ENCODE results near the gene DNAH8. TPM values are rescaled to one million over a fixed set of nuclear protein-coding genes. Genes with fewer than 3 reads are reported as not detected.
A peak's percentile ranks its signal among the peaks of the same experiment; 100 is the strongest.

DNAH8 gene
- total and polyA plus RNA-seq, 3 donors from 2014 or later, result 17.2 to 23.7 (median 19.0) TPM

GRCh38 chr6:38676236-38676973, 38.7 kb upstream of the DNAH8 start:
- no peaks in the 10 kb centered on the region for H3K36me3 ChIP-seq (ENCODE audit: low read depth, missing control alignments)
- TF ChIP-seq POLR2A (IDR thresholded peaks at IDR 0.05) (no peak), CTCF (IDR thresholded peaks at IDR 0.05) (no peak)
- peak overlapping the region; percentile 12 to 52 for H3K27ac ChIP-seq

GRCh38 chr6:38676974-38677544, 38.1 kb upstream of the DNAH8 start:
- Histone ChIP-seq H3K9me3 (no peaks in the 10 kb centered on the region), H3K27ac (peak overlapping the region in 1 of 2 donors; percentile 52), H3K36me3 (ENCODE audit: low read depth, missing control alignments) (no peaks in the 10 kb centered on the region), H3K4me3 (no peak overlapping the region), H3K4me1 (peaks cover 20% of the 10 kb centered on the region), H3K27me3 (no peaks in the 10 kb centered on the region)
- intact Hi-C loops (cut with DNase I; ENCODE audit: low total_unique reads), result no loop called here
- 22 to 52% methylated on average over 1 of the region's 1 CpG for WGBS, 2 donors
- TF ChIP-seq CTCF (IDR thresholded peaks at IDR 0.05) (no peak), POLR2A (IDR thresholded peaks at IDR 0.05) (no peak)
- no peak for DNase-seq

More at GRCh38 chr6:38676236-38676973, 38.7 kb upstream of the DNAH8 start:
- no peak for DNase-seq
- H3K27me3 ChIP-seq, result no peaks in the 10 kb centered on the region
- H3K4me3 ChIP-seq, result no peak overlapping the region
- 20 to 49% methylated on average over 2 of the region's 2 CpGs for WGBS, 2 donors
- intact Hi-C loops (cut with DNase I; ENCODE audit: low total_unique reads), result no loop called here
- H3K9me3 ChIP-seq, result no peaks in the 10 kb centered on the region
- H3K4me1 ChIP-seq, result peaks cover 20% of the 10 kb centered on the region

- intact Hi-C loops (cut with DNase I; ENCODE audit: low total_unique reads), result no loop called here
- no peaks in the 10 kb centered on the region for H3K36me3 ChIP-seq (ENCODE audit: low read depth, missing control alignments)
- DNase-seq, result no peak
- TF ChIP-seq POLR2A (IDR thresholded peaks at IDR 0.05) (no peak), CTCF (IDR thresholded peaks at IDR 0.05) (no peak)
- WGBS, 2 donors, result 63 to 67% methylated on average over 7 of the region's 7 CpGs
- peaks cover 20% of the 10 kb centered on the region for H3K4me1 ChIP-seq
- H3K9me3 ChIP-seq, result no peaks in the 10 kb centered on the region
- no peaks in the 10 kb centered on the region for H3K27me3 ChIP-seq
- H3K4me3 ChIP-seq, result no peak overlapping the region
- no peak overlapping the region for H3K27ac ChIP-seq
Observed at GRCh38 chr6:38678178-38678760, 36.8 kb upstream of the DNAH8 start.

GRCh38 chr6:38679668-38680067, 35.4 kb upstream of the DNAH8 start:
- H3K27me3 ChIP-seq, result no peaks in the 10 kb centered on the region
- peaks cover 20% of the 10 kb centered on the region for H3K4me1 ChIP-seq
- H3K36me3 ChIP-seq (ENCODE audit: low read depth, missing control alignments), result no peaks in the 10 kb centered on the region
- no peak overlapping the region for H3K4me3 ChIP-seq
- WGBS, 2 donors, result 91 to 95% methylated on average over 1 of the region's 1 CpG
- DNase-seq, result no peak
- no peak overlapping the region for H3K27ac ChIP-seq
- intact Hi-C loops (cut with DNase I; ENCODE audit: low total_unique reads), result no loop called here
- H3K9me3 ChIP-seq, result no peaks in the 10 kb centered on the region
- TF ChIP-seq CTCF (IDR thresholded peaks at IDR 0.05), result no peak
- no peak for TF ChIP-seq POLR2A (IDR thresholded peaks at IDR 0.05)

Measured in testis (tissue), 3 donors.